WI38 (cell line): ENCODE results near the gene QSOX2.
A peak's percentile ranks its signal among the peaks of the same experiment; 100 is the strongest.

Experiments used
- H3K4me3 ChIP-seq: 2 replicates; pipeline ENCODE4 v1.5.1; 2011; ENCODE audit warnings: low read depth, mild to moderate bottlenecking, control low read depth, low read length
- TF ChIP-seq, protein P1 (sequence below): IDR thresholded peaks from 2 replicates; pipeline ENCODE4 v1.5.1; 2012; ENCODE audit warnings: low read depth, mild to moderate bottlenecking, control low read depth, low read length

The QSOX2 gene

DNA sequence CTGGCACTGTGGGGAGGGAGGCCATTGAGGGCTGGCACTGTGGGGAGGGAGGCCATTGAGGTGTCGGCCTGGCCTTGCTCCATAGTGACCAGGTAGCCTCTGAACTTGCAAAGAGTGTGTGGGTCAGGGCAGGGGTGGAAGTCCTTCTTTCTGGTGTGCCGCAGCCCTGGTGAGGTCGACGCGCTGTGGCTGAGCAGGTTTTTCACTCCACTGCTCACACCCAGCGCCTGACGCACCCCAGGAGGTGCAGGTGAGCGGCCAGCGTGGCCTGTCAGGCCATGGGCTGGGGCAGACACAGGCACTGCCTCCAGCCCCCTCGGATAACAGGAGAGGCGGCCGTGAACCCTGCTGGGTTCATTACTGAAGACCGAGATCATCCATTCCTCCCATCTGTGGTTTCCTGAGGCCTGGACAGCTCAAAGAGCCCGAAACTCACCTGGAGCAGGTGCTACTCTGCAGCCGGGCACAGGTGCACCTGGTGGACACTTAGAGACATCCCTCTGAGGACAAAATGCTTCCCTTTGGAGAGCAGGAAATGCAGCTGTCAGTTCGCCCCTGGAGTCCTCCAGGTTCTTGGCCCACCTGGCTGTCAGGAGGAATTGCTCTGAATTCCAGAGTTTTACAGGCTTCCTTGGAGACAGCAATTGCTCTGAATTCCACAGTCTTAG is 73.1 kb downstream of the QSOX2 start:
- no peak overlapping the region for H3K4me3 ChIP-seq
- TF ChIP-seq, protein P1, sequence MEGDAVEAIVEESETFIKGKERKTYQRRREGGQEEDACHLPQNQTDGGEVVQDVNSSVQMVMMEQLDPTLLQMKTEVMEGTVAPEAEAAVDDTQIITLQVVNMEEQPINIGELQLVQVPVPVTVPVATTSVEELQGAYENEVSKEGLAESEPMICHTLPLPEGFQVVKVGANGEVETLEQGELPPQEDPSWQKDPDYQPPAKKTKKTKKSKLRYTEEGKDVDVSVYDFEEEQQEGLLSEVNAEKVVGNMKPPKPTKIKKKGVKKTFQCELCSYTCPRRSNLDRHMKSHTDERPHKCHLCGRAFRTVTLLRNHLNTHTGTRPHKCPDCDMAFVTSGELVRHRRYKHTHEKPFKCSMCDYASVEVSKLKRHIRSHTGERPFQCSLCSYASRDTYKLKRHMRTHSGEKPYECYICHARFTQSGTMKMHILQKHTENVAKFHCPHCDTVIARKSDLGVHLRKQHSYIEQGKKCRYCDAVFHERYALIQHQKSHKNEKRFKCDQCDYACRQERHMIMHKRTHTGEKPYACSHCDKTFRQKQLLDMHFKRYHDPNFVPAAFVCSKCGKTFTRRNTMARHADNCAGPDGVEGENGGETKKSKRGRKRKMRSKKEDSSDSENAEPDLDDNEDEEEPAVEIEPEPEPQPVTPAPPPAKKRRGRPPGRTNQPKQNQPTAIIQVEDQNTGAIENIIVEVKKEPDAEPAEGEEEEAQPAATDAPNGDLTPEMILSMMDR = no peak

DNA sequence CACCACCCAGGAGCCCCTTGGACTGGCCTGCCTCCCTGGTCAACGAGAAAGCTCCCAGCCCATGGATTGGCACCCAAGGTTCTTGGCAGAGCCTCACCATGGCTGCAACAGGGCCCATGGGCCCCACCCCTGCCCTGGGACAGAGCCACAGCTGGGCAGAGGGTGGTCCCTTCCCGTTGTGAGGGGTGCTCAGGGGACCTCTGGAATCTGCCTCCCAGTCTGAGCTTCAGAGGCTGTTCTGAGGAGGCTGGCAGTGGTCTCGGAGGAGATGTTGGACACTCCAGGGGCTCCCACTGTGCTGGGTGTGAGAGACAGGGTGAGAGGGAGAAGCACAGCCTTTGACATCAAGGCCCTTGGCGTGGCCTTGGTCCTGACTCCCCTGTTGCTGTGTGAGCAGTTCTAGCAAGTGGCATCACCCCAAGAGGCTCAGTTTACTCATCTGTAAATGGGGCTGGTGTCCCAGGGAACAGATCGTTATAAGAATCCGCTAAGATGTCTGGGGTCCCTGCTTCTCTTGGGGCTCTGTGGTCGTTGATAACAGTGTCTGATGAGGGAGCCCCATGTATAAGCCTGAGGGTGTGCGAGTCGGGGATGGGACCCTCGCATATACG is 73.7 kb downstream of the QSOX2 start:
- H3K4me3 ChIP-seq = no peak overlapping the region
- TF ChIP-seq, protein P1 = no peak

DNA sequence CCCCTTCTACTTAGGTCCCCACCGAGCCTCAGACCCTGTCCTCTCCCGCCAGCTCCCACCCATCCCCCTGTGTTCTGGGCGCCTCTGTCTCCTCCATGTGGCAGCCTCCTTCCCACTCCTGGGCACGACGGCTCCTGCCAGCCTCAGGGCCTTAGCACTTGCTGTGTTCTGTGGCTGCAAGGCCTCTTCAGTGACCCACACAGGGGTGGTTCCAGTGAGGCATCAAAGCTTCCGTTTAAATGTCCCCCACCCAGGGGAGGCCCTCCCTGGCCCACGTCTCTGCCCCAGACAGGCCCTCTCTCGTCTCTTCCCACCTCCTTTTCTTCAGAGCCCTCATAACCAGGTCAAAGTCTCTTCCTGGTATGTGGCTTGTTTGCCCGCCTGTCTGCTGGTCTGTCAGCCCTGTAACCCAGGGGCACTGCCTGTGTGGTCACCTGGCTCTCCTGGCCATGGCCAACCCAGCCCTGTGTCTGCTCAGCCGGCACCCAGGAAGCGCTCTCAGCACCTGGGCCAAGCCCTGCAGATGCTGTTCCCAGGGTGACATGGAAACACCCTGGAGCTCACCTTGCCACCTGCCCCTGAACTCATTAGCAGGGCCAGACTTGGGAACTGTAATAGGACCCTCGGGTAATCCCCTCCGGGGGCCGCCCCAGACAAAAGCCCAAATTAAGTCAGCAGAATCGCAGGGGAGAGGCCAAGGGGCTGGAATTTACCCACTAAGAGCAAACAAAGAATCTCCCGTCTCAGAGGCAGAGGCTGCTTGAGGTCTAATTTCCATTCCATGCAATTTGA is 74.4 kb downstream of the QSOX2 start:
- no peak overlapping the region for H3K4me3 ChIP-seq
- TF ChIP-seq, protein P1 = no peak

DNA sequence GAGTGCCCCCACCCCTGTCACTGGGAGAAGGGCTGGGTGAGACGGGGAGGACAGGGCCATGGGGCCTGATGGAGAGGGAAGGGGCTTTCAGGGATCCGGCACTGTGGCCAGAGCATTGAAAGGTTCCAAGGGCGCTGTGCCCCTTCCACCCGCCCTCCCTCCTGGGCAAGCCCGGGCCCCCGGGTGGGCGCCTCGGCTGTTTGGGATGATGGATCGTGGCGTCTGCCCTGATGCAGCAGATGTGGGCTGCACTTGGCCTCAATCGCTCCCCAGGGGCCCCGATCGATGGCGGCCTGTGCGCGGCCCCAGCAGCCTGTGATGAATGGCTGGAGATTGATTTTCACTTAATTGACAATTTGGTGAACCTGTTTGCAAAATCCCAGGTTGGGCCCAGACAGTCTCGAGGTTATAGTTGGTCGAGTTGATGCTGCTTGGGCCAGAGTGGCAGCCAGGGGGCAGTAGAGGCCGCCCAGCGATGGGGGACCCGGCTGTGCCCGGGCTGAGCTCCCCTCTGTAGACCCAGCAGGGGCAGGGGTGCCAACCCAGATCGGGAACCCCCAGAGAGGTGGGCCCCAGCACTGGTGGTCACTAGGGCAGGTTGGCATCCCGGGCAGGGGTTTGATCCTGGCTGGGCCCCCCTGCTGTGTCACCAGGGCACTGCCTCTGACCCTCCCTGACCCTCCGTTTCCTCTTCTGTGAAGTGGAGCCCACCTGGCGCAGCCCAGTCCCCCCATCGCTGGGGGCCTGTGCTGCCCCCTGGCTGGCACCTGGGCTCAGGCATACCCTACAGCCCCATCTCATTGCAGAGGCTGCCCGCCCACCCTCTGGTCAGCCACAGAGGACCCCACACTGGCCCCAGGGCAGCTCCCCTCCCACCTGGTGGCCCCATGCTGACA is 75.4 kb downstream of the QSOX2 start:
- TF ChIP-seq, protein P1 = peak; percentile 85

DNA sequence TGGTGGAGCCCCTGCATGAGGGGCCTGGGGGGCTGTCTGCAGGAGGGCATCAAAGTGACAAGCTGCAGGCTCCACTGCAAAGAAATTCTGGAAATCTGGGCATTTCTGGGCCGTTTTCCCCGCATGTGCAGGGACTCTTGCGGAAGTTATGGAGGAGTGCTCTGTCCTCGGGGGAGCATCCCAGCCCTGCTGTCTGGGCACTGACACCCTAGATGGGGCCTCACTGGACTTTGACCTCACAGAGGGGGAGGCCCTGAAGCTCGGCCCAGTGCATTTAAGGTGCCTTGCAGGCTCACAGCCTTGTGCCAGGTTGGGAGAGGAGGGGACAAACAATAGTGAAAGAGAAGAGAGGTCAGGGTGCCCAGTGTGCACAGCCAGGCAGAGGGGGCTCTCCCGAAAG is 76.1 kb downstream of the QSOX2 start:
- no peak overlapping the region for H3K4me3 ChIP-seq
- TF ChIP-seq, protein P1 = no peak

More for the DNA sequence above, 75.4 kb downstream of the QSOX2 start:
- H3K4me3 ChIP-seq = no peak overlapping the region

DNA sequence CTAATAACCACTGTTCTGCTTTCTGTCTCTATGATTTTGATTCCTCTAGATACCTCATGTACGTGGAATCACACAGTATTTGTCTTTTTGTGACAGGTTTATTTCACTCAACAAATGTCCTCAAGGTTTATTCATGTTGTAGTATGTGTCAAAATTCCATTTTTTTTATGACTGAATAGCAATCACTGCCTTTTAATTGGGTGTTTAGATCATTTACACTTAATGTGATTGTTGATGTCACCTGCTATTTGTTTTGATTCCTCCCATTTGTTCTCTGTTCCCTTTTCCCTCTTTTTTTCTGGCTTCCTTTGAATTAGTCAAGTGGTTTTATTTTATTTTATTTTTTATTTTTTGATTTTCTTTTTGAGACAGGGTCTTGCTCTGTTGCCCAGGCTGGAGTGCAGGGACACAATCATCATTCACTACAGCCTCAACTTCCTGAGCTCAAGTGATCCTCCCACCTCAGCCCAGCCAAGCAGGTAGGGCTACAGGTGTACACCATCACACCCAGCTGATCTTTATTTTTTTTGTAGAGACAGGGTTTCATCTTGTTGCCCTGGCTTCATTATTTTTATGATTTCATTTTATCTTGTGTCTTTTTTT is 82.3 kb downstream of the QSOX2 start:
- TF ChIP-seq, protein P1 = no peak
- H3K4me3 ChIP-seq = no peak overlapping the region
